ENCODE results near the gene OTX1. TPM values are rescaled to one million over a fixed set of nuclear protein-coding genes. Genes with fewer than 3 reads are reported as not detected.

Gene OTX1
- total RNA-seq (2011; cell fraction: chromatin; rRNA removed; ENCODE audit: low replicate concordance) = 4.9 and 10.4 TPM in 2 replicates
- total RNA-seq (2011; cell fraction: nucleolus; rRNA removed) = 13.5 and 18.4 TPM in 2 replicates
- 9.4 and 9.8 TPM in 2 replicates for total RNA-seq (2011; cell fraction: nucleoplasm; rRNA removed)
- total RNA-seq (2014; rRNA removed) = 1.4 and 1.8 TPM in 2 replicates
- total RNA-seq (2014; rRNA removed; fragmentation: Illumina TruSeq; extraction: Trizol) = 0.40 and 0.48 TPM in 2 replicates
- 0.58 and 1.1 TPM in 2 replicates for total RNA-seq (2015; rRNA removed; fragmentation: Illumina TruSeq; extraction: Trizol)
- 6.4 and 7.1 TPM in 2 replicates for total RNA-seq (2021)
- 0.24 and 0.31 TPM in 2 replicates for polyA plus RNA-seq (2011; rRNA removed)
- polyA plus RNA-seq (2011; cell fraction: cytosol; rRNA removed) = 0.24 and 0.33 TPM in 2 replicates
- polyA plus RNA-seq (2011; cell fraction: nucleus; rRNA removed) = 4.0 and 5.2 TPM in 2 replicates
- 2.7 and 5.2 TPM in 2 replicates for polyA plus RNA-seq (2012)
- polyA plus RNA-seq (2014; fragmentation: Illumina TruSeq; extraction: Trizol) = 2.6 and 3.7 TPM in 2 replicates
- polyA plus RNA-seq (2014; fragmentation: Nextera tagmentation; extraction: Ambion mirVana) = under 1 TPM; 0.18 to 0.31 TPM
- polyA plus RNA-seq (2014; rRNA removed) = 2.3 and 2.6 TPM in 2 replicates
- polyA minus RNA-seq (2011; rRNA and poly(A)+ RNA removed) = 0.33 and 0.77 TPM in 2 replicates
- 1.5 and 2.0 TPM in 2 replicates for polyA minus RNA-seq (2011; cell fraction: cytosol; rRNA and poly(A)+ RNA removed)
- polyA minus RNA-seq (2011; cell fraction: nucleus; rRNA and poly(A)+ RNA removed) = 9.6 and 13.6 TPM in 2 replicates
- Bru-seq, nascent RNA = percentile 73 among the genes with signal in this experiment
- BruChase-seq, experiment 1, labeled RNA remaining after a 2-hour chase = percentile 70 among the genes with signal in this experiment
- percentile 74 among the genes with signal in this experiment for BruChase-seq, experiment 2, labeled RNA remaining after a 6-hour chase
- long read RNA-seq, experiment 1, partial matches to known transcripts = 0 of 14 reads
- long read RNA-seq, experiment 1, other reads (novel, unspliced or antisense) = 14 of 14 reads
- long read RNA-seq, experiment 2, partial matches to known transcripts = 1 of 9 reads
- long read RNA-seq, experiment 2, other reads (novel, unspliced or antisense) = 7 of 9 reads
- long read RNA-seq, experiment 3, partial matches to known transcripts = 0 of 2 reads
- long read RNA-seq, experiment 3, other reads (novel, unspliced or antisense) = 1 of 2 reads

- Histone ChIP-seq H3K9me1 (ENCODE audit: control insufficient read depth, insufficient read depth, low read length) (no peaks in the 10 kb centered on the region), H3K4me2 (ENCODE audit: insufficient read depth, low read length) (peak within 1 kb of the TSS; percentile 91), H4K20me1 (replicated peaks; ENCODE audit: control insufficient read depth, insufficient read depth, low read length) (no peaks in the 10 kb centered on the region), H3K36me3 (ENCODE audit: control insufficient read depth, insufficient read depth, low read length) (peaks cover 26% of the 10 kb centered on the region; the same call in 2 of the 3 replicates), H3K27ac (ENCODE audit: extremely low read depth, low read depth, low read length) (peak within 1 kb of the TSS; percentile 85), H3K9ac (ENCODE audit: insufficient read depth in 1 of 2, low read depth in 2 of 2, low read length in 2 of 2) (peak within 1 kb of the TSS; percentile 82 to 99), H3K4me3 (peak within 1 kb of the TSS; percentile 88), H3K27me3 (ENCODE audit: control insufficient read depth in 2 of 2, insufficient read depth in 2 of 2, low read length in 2 of 2) (no peaks in the 10 kb centered on the region), H3K4me1 (replicated peaks in 1 of 2; ENCODE audit: control insufficient read depth in 2 of 2, insufficient read depth in 2 of 2, low read length in 2 of 2) (peaks cover 2 to 35% of the 10 kb centered on the region in 2 experiments; a peak in 3 of 5 replicates), H2AFZ (ENCODE audit: low read depth, low read length) (peak within 1 kb of the TSS; percentile 97), H3K9me3 (replicated peaks; ENCODE audit: control insufficient read depth, insufficient read depth, low read depth, low read length) (peaks cover 5% of the 10 kb centered on the region), H3K79me2 (ENCODE audit: control insufficient read depth, insufficient read depth, low read length) (peaks cover 12% of the 10 kb centered on the region; the same call in 2 of the 3 replicates)
- in situ Hi-C loops (cut with MboI) (no loop called here), intact Hi-C loops (cut with micrococcal nuclease) (no loop called here)
- FAIRE-seq = peak; percentile 74
- DNase-seq (ENCODE audit: extremely low read depth in 1 of 4, low spot score in 3 of 4) = peak; percentile 91 to 97 (median 96)
- ChIA-PET POLR2A (interaction anchor here (0.8 to 1.0 kb wide), 3 partner anchors 10 to 522 kb away, joined by 3 to 5 read pairs (median 4); no protein-coding TSS in a partner anchor), CTCF (ENCODE audit: low intra/inter-chr PET ratio) (no interaction called here)
- BruUV-seq (replicated peaks) = no TSS peak
- ATAC-seq = peak; percentile 97
- under 1% methylated on average over 29 of the region's 73 CpGs for WGBS (ENCODE audit: insufficient coverage, low coverage, missing lambda C conversion rate)
- TF ChIP-seq DMBX1 (CRISPR knock-in tag; IDR thresholded peaks at IDR 0.05; ENCODE audit: borderline replicate concordance) = no peak
- TF ChIP-seq HINFP (tag; conservative IDR thresholded peaks at IDR 0.05; ENCODE audit: low read depth) = no peak
- TF ChIP-seq GABPA (tag; conservative IDR thresholded peaks at IDR 0.05; ENCODE audit: low read depth) = no peak
- TF ChIP-seq SRSF3 (IDR thresholded peaks at IDR 0.05; ENCODE audit: insufficient read depth, low read length) = no peak
- TF ChIP-seq L3MBTL2 (IDR thresholded peaks at IDR 0.05) = peak; percentile 40
- TF ChIP-seq ADNP (tag; IDR thresholded peaks at IDR 0.05) = no peak
- no peak for TF ChIP-seq MECOM (CRISPR knock-in tag; IDR thresholded peaks at IDR 0.05)
- TF ChIP-seq ELF2 (CRISPR knock-in tag; IDR thresholded peaks at IDR 0.05) = 0 out of 2 replicates have a peak, but pooled peaks have one; percentile 33
- no peak for TF ChIP-seq CBFB (CRISPR knock-in tag; IDR thresholded peaks at IDR 0.05)
- no peak for TF ChIP-seq CEBPG (CRISPR knock-in tag; IDR thresholded peaks at IDR 0.05)
- no peak for TF ChIP-seq CEBPG (tag; conservative IDR thresholded peaks at IDR 0.05 in 1 of 2, IDR thresholded peaks at IDR 0.05 in 1 of 2)
These were observed at the start of gene OTX1 for GRCh38 chr2:63050334-63051041. TSS of gene OTX1 (plus strand) at chr2:63050830. CDS start at chr2:63052991, 2,161 bp downstream.
